ENCODE measurements around the gene MMP15. TPM values are rescaled to one million over a fixed set of nuclear protein-coding genes. Genes with fewer than 3 reads are reported as not detected.

Gene MMP15
- total RNA-seq, 1 donor from 2014 or later: 69.9 TPM

GRCh38 chr16:58036943-58037342, 11.4 kb downstream of the MMP15 start:
- peak overlapping the region; percentile 46 for H3K27ac Mint-ChIP-seq (ENCODE audit: unreplicated experiment)
- H3K36me3 Mint-ChIP-seq (ENCODE audit: unreplicated experiment): peaks cover 9% of the 10 kb centered on the region
- no peak overlapping the region for H3K4me3 Mint-ChIP-seq (ENCODE audit: unreplicated experiment)
- H3K9me3 Mint-ChIP-seq (ENCODE audit: unreplicated experiment): peaks cover 16% of the 10 kb centered on the region
- DNase-seq: no peak
- peaks cover 26% of the 10 kb centered on the region for H3K4me1 Mint-ChIP-seq (ENCODE audit: low read depth, unreplicated experiment)
- no peak for TF ChIP-seq CTCF (IDR thresholded peaks at IDR 0.05; ENCODE audit: partially characterized antibody, unreplicated experiment)
- H3K27me3 Mint-ChIP-seq (ENCODE audit: unreplicated experiment): peaks cover 7% of the 10 kb centered on the region

DNA sequence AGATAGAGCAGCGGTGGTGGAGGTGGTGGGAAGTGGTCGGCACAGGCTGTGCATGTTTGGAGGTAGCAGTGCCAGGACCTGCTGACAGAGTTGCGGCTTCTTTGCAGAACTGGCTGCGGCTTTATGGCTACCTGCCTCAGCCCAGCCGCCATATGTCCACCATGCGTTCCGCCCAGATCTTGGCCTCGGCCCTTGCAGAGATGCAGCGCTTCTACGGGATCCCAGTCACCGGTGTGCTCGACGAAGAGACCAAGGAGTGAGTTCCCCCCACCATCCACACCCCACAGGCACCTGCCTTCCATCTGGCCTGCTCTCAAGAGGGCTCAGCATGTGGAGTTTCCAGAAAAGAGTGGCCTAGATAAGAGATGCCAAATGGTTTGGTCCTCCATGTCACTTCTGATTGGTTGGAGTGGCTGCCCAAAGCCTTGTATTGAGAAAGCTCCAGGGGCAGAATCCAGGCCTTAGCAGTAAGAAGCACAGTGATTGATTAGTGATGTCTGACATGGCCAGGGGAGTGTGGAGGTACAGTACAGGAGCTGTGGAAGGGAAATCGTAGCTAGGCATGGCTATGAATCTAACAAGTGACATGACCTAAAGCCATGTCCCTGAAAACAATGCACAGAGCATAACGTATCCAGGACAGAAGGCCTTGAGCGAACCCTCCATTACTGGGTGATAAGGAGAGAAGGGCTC, 12.0 kb downstream of the MMP15 start:
- peaks cover 23% of the 10 kb centered on the region for H3K4me1 Mint-ChIP-seq (ENCODE audit: low read depth, unreplicated experiment)
- peaks cover 7% of the 10 kb centered on the region for H3K27me3 Mint-ChIP-seq (ENCODE audit: unreplicated experiment)
- no peak for TF ChIP-seq CTCF (IDR thresholded peaks at IDR 0.05; ENCODE audit: partially characterized antibody, unreplicated experiment)
- DNase-seq: no peak
- peak overlapping the region; percentile 46 for H3K27ac Mint-ChIP-seq (ENCODE audit: unreplicated experiment)
- H3K36me3 Mint-ChIP-seq (ENCODE audit: unreplicated experiment): peaks cover 9% of the 10 kb centered on the region
- H3K4me3 Mint-ChIP-seq (ENCODE audit: unreplicated experiment): no peak overlapping the region
- peaks cover 16% of the 10 kb centered on the region for H3K9me3 Mint-ChIP-seq (ENCODE audit: unreplicated experiment)

- peaks cover 9% of the 10 kb centered on the region for H3K36me3 Mint-ChIP-seq (ENCODE audit: unreplicated experiment)
These were observed 12.7 kb downstream of the MMP15 start for GRCh38 chr16:58038219-58038641.

DNA sequence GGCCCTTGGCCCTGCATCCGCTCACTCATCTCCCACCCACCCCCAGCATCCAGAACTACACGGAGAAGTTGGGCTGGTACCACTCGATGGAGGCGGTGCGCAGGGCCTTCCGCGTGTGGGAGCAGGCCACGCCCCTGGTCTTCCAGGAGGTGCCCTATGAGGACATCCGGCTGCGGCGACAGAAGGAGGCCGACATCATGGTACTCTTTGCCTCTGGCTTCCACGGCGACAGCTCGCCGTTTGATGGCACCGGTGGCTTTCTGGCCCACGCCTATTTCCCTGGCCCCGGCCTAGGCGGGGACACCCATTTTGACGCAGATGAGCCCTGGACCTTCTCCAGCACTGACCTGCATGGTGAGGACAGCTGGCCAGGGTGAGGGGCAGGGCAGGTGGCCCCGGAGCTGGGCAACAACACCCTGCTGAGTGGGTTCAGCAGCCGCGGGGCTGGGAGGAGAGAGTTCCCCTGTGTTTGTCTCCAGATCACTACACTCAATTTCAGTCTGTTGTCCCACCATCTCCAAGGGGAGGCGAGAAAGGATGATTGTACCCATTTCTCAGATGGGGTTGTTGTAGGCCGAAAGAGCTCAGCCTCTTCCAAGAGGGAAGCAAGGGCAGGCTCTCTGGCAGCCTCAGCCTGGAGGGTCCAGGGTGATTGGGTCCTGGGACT, 14.4 kb downstream of the MMP15 start:
- Mint-ChIP-seq H3K4me1 (ENCODE audit: low read depth, unreplicated experiment) (peaks cover 14% of the 10 kb centered on the region), H3K4me3 (ENCODE audit: unreplicated experiment) (no peak overlapping the region), H3K27me3 (ENCODE audit: unreplicated experiment) (peaks cover 7% of the 10 kb centered on the region), H3K9me3 (ENCODE audit: unreplicated experiment) (peaks cover 18% of the 10 kb centered on the region), H3K36me3 (ENCODE audit: unreplicated experiment) (peaks cover 9% of the 10 kb centered on the region), H3K27ac (ENCODE audit: unreplicated experiment) (no peak overlapping the region)
- no peak for TF ChIP-seq CTCF (IDR thresholded peaks at IDR 0.05; ENCODE audit: partially characterized antibody, unreplicated experiment)
- no peak for DNase-seq

More at GRCh38 chr16:58038219-58038641, 12.7 kb downstream of the MMP15 start:
- peaks cover 16% of the 10 kb centered on the region for H3K9me3 Mint-ChIP-seq (ENCODE audit: unreplicated experiment)
- H3K27me3 Mint-ChIP-seq (ENCODE audit: unreplicated experiment): peaks cover 9% of the 10 kb centered on the region
- no peak for DNase-seq
- TF ChIP-seq CTCF (IDR thresholded peaks at IDR 0.05; ENCODE audit: partially characterized antibody, unreplicated experiment): no peak
- no peak overlapping the region for H3K27ac Mint-ChIP-seq (ENCODE audit: unreplicated experiment)
- no peak overlapping the region for H3K4me3 Mint-ChIP-seq (ENCODE audit: unreplicated experiment)
- H3K4me1 Mint-ChIP-seq (ENCODE audit: low read depth, unreplicated experiment): peaks cover 20% of the 10 kb centered on the region

- Mint-ChIP-seq H3K36me3 (ENCODE audit: unreplicated experiment) (peaks cover 9% of the 10 kb centered on the region), H3K27ac (ENCODE audit: unreplicated experiment) (no peak overlapping the region), H3K27me3 (ENCODE audit: unreplicated experiment) (peaks cover 7% of the 10 kb centered on the region), H3K4me1 (ENCODE audit: low read depth, unreplicated experiment) (peaks cover 9% of the 10 kb centered on the region), H3K4me3 (ENCODE audit: unreplicated experiment) (no peak overlapping the region), H3K9me3 (ENCODE audit: unreplicated experiment) (peaks cover 16% of the 10 kb centered on the region)
- no peak for TF ChIP-seq CTCF (IDR thresholded peaks at IDR 0.05; ENCODE audit: partially characterized antibody, unreplicated experiment)
- DNase-seq: no peak
These were observed 14.9 kb downstream of the MMP15 start for GRCh38 chr16:58040496-58040846.

Measured in glutamatergic neuron (in vitro differentiated cells).